Ovary (tissue), 3 donors: Measurements from ENCODE around the gene LCN1.

Source experiments
- POLR2A ChIP-seq: fragments of 450-650 bp; IDR thresholded peaks from one replicate; pipeline ENCODE4 v1.6.1; 2017; ENCODE audit warnings: antibody characterized with exemption, mild to moderate bottlenecking, moderate library complexity
- TF ChIP-seq, protein P1 (sequence below), 3 donors: fragments of 450-650 bp in 2 of 3; fragments of 200-600 bp in 1 of 3; IDR thresholded peaks; one replicate each; pipeline versions ENCODE4 v1.5.1 to v1.8.0; 2016 to 2022; ENCODE audit warnings: antibody characterized with exemption in 3 of 3, mild to moderate bottlenecking in 1 of 3
- donor health status: DM: no; HTN: no; CAD: no.

GRCh38 chr9:135515083-135515951 is 5.9 kb upstream of the LCN1 start:
- TF ChIP-seq, protein P1, sequence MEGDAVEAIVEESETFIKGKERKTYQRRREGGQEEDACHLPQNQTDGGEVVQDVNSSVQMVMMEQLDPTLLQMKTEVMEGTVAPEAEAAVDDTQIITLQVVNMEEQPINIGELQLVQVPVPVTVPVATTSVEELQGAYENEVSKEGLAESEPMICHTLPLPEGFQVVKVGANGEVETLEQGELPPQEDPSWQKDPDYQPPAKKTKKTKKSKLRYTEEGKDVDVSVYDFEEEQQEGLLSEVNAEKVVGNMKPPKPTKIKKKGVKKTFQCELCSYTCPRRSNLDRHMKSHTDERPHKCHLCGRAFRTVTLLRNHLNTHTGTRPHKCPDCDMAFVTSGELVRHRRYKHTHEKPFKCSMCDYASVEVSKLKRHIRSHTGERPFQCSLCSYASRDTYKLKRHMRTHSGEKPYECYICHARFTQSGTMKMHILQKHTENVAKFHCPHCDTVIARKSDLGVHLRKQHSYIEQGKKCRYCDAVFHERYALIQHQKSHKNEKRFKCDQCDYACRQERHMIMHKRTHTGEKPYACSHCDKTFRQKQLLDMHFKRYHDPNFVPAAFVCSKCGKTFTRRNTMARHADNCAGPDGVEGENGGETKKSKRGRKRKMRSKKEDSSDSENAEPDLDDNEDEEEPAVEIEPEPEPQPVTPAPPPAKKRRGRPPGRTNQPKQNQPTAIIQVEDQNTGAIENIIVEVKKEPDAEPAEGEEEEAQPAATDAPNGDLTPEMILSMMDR (IDR thresholded peaks at IDR 0.05), result no peak
- TF ChIP-seq POLR2A, result no peak
